Sigmoid colon (tissue), 7 donors: ENCODE results near the gene KIF22. TPM values are rescaled to one million over a fixed set of nuclear protein-coding genes. Genes with fewer than 3 reads are reported as not detected.

Experiments used
- DNase-seq: peaks from one replicate; pipeline ENCODE4 v3.0.0-alpha.2; 2019
- H3K27ac ChIP-seq, 4 donors: fragments of 200-600 bp; sonication (generic); one replicate each; pipeline ENCODE4 v1.5.1; 2016 to 2019; ENCODE audit warnings: mild to moderate bottlenecking in 1 of 4
- H3K27me3 ChIP-seq, 3 donors: fragments of 200-600 bp; sonication (generic); one replicate each; pipeline ENCODE4 v1.5.1; 2019; ENCODE audit warnings: mild to moderate bottlenecking in 1 of 3
- H3K36me3 ChIP-seq, 4 donors: fragments of 200-600 bp; sonication (generic); one replicate each; pipeline ENCODE4 v1.5.1; 2016 to 2019
- H3K4me1 ChIP-seq, 4 donors: fragments of 200-600 bp; sonication (generic); one replicate each; pipeline ENCODE4 v1.5.1; 2017 to 2019
- H3K4me3 ChIP-seq, 4 donors: fragments of 200-600 bp; sonication (generic); one replicate each; pipeline ENCODE4 v1.5.1; 2017 to 2019; ENCODE audit warnings: mild to moderate bottlenecking in 2 of 4, moderate library complexity in 1 of 4
- H3K9me3 ChIP-seq, 4 donors: fragments of 200-600 bp in 3 of 4; sonication (generic) in 3 of 4; one replicate each; pipeline versions ENCODE4 v1.5.1 to v1.6.1; 2013 to 2019
- CTCF ChIP-seq, 4 experiments: fragments of 450-650 bp in 3 of 4; fragments of 200-600 bp in 1 of 4; IDR thresholded peaks; one replicate each; pipeline ENCODE4 v1.5.1; 2016 to 2019; ENCODE audit warnings: antibody characterized with exemption in 4 of 4, mild to moderate bottlenecking in 3 of 4, moderate library complexity in 2 of 4
- EP300 ChIP-seq, 4 donors: sonication (generic); formaldehyde crosslinking; IDR thresholded peaks; one replicate each; pipeline ENCODE4 v1.6.1; 2017; ENCODE audit warnings: antibody characterized with exemption in 4 of 4
- POLR2A ChIP-seq, 2 donors: fragments of 450-650 bp; IDR thresholded peaks; one replicate each; pipeline ENCODE4 v1.6.1; 2016; ENCODE audit warnings: antibody characterized with exemption in 2 of 2, mild to moderate bottlenecking in 2 of 2, moderate library complexity in 2 of 2
- POLR2AphosphoS5 ChIP-seq, 4 donors: sonication (generic); formaldehyde crosslinking; IDR thresholded peaks; one replicate each; pipeline ENCODE4 v1.6.1; 2017; ENCODE audit warnings: antibody characterized with exemption in 4 of 4
- WGBS, 2 donors: extraction: QIAGEN DNeasy Blood & Tissue Kit; methylation state at CpG; one replicate each; pipeline ENCODE4 v1.1.7; 2013; 5-methylcytosine and 5-hydroxymethylcytosine counted together
- intact Hi-C: fragments of 100-400 bp; cut with DNase I; formaldehyde crosslinking; loops from one replicate; pipeline ENCODE4 v1.15.1; 2023
- polyA plus RNA-seq, 3 donors: library from polyadenylated mRNA; stranded (reverse); fragments of 200-250 nt; gene quantifications; one replicate each; pipeline ENCODE4 v1.2.3, GENCODE V29; 2013
- total RNA-seq, 4 donors: library from RNA; depleted of rRNA; stranded (reverse); fragments of >200 nt; gene quantifications; one replicate each; pipeline ENCODE4 v1.1.0, GENCODE V29; 2016
- donor health status: healthy with polysubstance abuse.
- donor health status: Bipolar disorder and iron deficiency.
- donor health status: healthy.

Gene KIF22
- total and polyA plus RNA-seq, 7 donors, result 11.5 to 71.5 (median 16.1) TPM

DNA sequence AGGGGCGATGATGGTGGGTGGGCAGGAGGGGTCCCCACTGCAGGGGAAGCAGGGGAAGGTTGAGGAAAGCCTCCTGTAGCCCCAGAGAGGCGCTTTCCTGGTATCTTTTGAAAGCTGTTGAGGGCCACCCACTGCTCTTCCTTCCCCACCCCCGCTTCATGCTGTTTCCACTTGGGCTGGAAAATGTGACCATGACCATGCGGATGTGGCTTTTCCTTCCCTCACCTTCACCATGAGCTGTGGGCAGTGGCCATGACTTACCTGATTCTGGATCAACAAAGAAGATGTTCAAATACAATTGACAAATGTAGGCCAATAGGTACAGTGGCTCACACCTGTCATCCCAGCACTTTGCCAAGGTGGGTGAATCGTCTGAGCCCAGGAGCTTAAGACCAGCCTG is 43.5 kb downstream of the KIF22 start:
- no peaks in the 10 kb centered on the region for H3K27me3 ChIP-seq
- H3K9me3 ChIP-seq, result no peaks in the 10 kb centered on the region
- H3K27ac ChIP-seq, result no peak overlapping the region
- TF ChIP-seq CTCF (IDR thresholded peaks at IDR 0.05) (no peak), POLR2A (IDR thresholded peaks at IDR 0.05) (no peak)
- peaks cover 33 to 92% (median 59%) of the 10 kb centered on the region in 4 donors for H3K36me3 ChIP-seq
- no peak for DNase-seq
- no peak overlapping the region for H3K4me3 ChIP-seq
- intact Hi-C loops, result no loop called here
- 89 to 95% methylated on average over 5 of the region's 5 CpGs for WGBS, 2 donors
- H3K4me1 ChIP-seq, result peaks cover 0 to 6% (median 0%) of the 10 kb centered on the region in 4 donors

DNA sequence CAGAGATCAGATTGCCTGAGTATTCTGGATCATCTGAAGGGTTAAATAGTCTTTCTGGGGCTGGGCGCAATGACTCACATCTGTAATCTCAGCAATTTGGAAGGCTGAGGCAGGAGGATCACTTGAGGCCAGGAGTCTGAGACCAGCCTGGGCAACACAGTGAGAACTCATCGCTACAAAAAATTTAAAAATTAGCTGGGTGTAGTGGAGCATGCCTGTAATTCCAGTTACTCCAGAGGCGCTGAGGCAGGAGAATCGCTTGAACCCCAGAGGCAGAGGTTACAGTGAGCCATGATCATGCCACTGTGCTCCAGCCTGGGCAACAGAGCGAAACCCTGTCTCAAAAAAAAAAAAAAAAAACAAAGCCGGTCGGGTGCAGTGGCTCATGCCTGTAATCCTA is 45.4 kb downstream of the KIF22 start:
- Histone ChIP-seq H3K9me3 (no peaks in the 10 kb centered on the region), H3K27ac (no peak overlapping the region), H3K36me3 (peaks cover 34 to 100% (median 65%) of the 10 kb centered on the region in 4 donors), H3K4me1 (no peaks in the 10 kb centered on the region), H3K27me3 (no peaks in the 10 kb centered on the region), H3K4me3 (no peak overlapping the region)
- 92% methylated on average over 7 of the region's 7 CpGs for WGBS, 2 donors
- no peak for DNase-seq
- intact Hi-C loops, result no loop called here
- TF ChIP-seq EP300 (IDR thresholded peaks at IDR 0.05) (no peak), CTCF (IDR thresholded peaks at IDR 0.05) (no peak), POLR2A (IDR thresholded peaks at IDR 0.05) (no peak)

- no peak overlapping the region for H3K4me3 ChIP-seq
- H3K27me3 ChIP-seq, result no peaks in the 10 kb centered on the region
- TF ChIP-seq POLR2AphosphoS5 (IDR thresholded peaks at IDR 0.05) (no peak), EP300 (IDR thresholded peaks at IDR 0.05) (no peak), POLR2A (IDR thresholded peaks at IDR 0.05) (no peak), CTCF (IDR thresholded peaks at IDR 0.05) (no peak)
- 88 to 89% methylated on average over 15 of the region's 15 CpGs for WGBS, 2 donors
- intact Hi-C loops, result no loop called here
- no peaks in the 10 kb centered on the region for H3K4me1 ChIP-seq
- DNase-seq, result no peak
- H3K36me3 ChIP-seq, result peaks cover 37 to 100% (median 67%) of the 10 kb centered on the region in 4 donors
- no peak overlapping the region for H3K27ac ChIP-seq
- H3K9me3 ChIP-seq, result no peaks in the 10 kb centered on the region
Measured at GRCh38 chr16:29836623-29837022, 46.1 kb downstream of the KIF22 start.

DNA sequence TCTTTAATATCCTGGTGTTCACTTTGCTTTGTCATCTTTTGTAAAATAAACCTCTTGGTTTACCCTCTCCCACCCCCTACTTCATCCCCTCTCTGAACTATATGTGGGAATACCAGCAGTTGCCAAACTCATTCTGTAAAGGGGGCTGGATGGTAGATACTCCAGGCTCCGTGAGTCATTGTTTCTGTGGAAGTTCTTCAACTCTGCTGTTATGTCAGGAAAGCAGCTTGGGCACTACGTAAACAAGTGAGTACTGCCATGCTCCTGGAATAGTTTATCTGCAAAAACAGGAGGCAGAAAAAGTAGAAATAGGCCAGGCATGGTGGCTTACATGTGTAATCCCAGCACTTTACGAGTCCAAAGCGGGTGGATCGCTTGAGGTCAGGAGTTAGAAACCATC is 47.3 kb downstream of the KIF22 start:
- H3K27ac ChIP-seq, result no peak overlapping the region
- intact Hi-C loops, result no loop called here
- H3K9me3 ChIP-seq, result no peaks in the 10 kb centered on the region
- H3K36me3 ChIP-seq, result peaks cover 39 to 100% (median 70%) of the 10 kb centered on the region in 4 donors
- TF ChIP-seq POLR2A (IDR thresholded peaks at IDR 0.05), result no peak
- no peak for TF ChIP-seq EP300 (IDR thresholded peaks at IDR 0.05)
- TF ChIP-seq POLR2AphosphoS5 (IDR thresholded peaks at IDR 0.05), result no peak
- TF ChIP-seq CTCF (IDR thresholded peaks at IDR 0.05), result no peak
- no peak for DNase-seq
- H3K4me1 ChIP-seq, result no peaks in the 10 kb centered on the region
- no peaks in the 10 kb centered on the region for H3K27me3 ChIP-seq
- WGBS, 2 donors, result 94 to 96% methylated on average over 5 of the region's 5 CpGs
- H3K4me3 ChIP-seq, result no peak overlapping the region

GRCh38 chr16:29839822-29840221 is 49.3 kb downstream of the KIF22 start:
- Histone ChIP-seq H3K27ac (no peak overlapping the region), H3K36me3 (peaks cover 29 to 98% (median 57%) of the 10 kb centered on the region in 4 donors), H3K9me3 (no peaks in the 10 kb centered on the region), H3K27me3 (no peaks in the 10 kb centered on the region), H3K4me3 (no peak overlapping the region), H3K4me1 (no peaks in the 10 kb centered on the region)
- TF ChIP-seq EP300 (IDR thresholded peaks at IDR 0.05), result no peak
- no peak for TF ChIP-seq POLR2A (IDR thresholded peaks at IDR 0.05)
- TF ChIP-seq CTCF (IDR thresholded peaks at IDR 0.05), result no peak
- TF ChIP-seq POLR2AphosphoS5 (IDR thresholded peaks at IDR 0.05), result no peak
- DNase-seq, result no peak
- intact Hi-C loops, result loop anchor here (10.0 kb wide), 1 partner anchor 55 kb away; no protein-coding TSS in a partner anchor
- 87 to 95% methylated on average over 6 of the region's 6 CpGs for WGBS, 2 donors
